Lower lobe of right lung (tissue), 2 donors: ENCODE measurements around the gene GPR3. TPM values are rescaled to one million over a fixed set of nuclear protein-coding genes. Genes with fewer than 3 reads are reported as not detected.

ENCODE experiments used
- ATAC-seq, 2 donors: fragments of 200-7000 bp; cut with Tn5 transposase; one replicate each; pipeline ENCODE4 v1.9.1; 2020 to 2022; ENCODE audit warnings: mild to moderate bottlenecking in 2 of 2, moderate library complexity in 2 of 2
- DNase-seq: peaks from one replicate; pipeline ENCODE4 v3.0.0-alpha.2; 2020
- H3K27ac ChIP-seq: fragments of 200-600 bp; one replicate; pipeline ENCODE4 v1.8.0; 2022
- H3K27me3 ChIP-seq: fragments of 200-600 bp; one replicate; pipeline ENCODE4 v1.8.0; 2022; ENCODE audit warnings: low read depth
- H3K36me3 ChIP-seq: fragments of 200-600 bp; one replicate; pipeline ENCODE4 v1.8.0; 2022; ENCODE audit warnings: mild to moderate bottlenecking
- H3K4me1 ChIP-seq: fragments of 200-600 bp; one replicate; pipeline ENCODE4 v1.8.0; 2022
- H3K4me3 ChIP-seq: fragments of 200-600 bp; one replicate; pipeline ENCODE4 v1.8.0; 2022; ENCODE audit warnings: mild to moderate bottlenecking
- H3K9me3 ChIP-seq: fragments of 200-600 bp; one replicate; pipeline ENCODE4 v1.8.0; 2022
- CTCF ChIP-seq: fragments of 200-600 bp; IDR thresholded peaks from one replicate; pipeline ENCODE4 v1.8.0; 2022; ENCODE audit warnings: antibody characterized with exemption, mild to moderate bottlenecking
- intact Hi-C: fragments of 100-400 bp; cut with DNase I; formaldehyde crosslinking; loops from one replicate; pipeline ENCODE4 v1.11.0; 2022
- long read RNA-seq: library from polyadenylated mRNA; unstranded; transcript quantifications from one replicate; pipeline ENCODE4 v2.0.0, GENCODE V29; 2021
- total RNA-seq: library from RNA; stranded (reverse); fragmentation: NEBNext Ultra II Directional; extraction: Animal tissue kit (Norgen Biotek cat#: 25700); gene quantifications from one replicate; pipeline ENCODE4 v1.2.1, GENCODE V29; 2021
- donor health status: DM: no; HTN: yes; CAD: no; lungs with severe emphysema.

GPR3 gene, protein sequence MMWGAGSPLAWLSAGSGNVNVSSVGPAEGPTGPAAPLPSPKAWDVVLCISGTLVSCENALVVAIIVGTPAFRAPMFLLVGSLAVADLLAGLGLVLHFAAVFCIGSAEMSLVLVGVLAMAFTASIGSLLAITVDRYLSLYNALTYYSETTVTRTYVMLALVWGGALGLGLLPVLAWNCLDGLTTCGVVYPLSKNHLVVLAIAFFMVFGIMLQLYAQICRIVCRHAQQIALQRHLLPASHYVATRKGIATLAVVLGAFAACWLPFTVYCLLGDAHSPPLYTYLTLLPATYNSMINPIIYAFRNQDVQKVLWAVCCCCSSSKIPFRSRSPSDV
- total RNA-seq, result 0.18 TPM
- long read RNA-seq, partial matches to known transcripts, result 0 of 1 reads
- long read RNA-seq, other reads (novel, unspliced or antisense), result 1 of 1 reads

DNA sequence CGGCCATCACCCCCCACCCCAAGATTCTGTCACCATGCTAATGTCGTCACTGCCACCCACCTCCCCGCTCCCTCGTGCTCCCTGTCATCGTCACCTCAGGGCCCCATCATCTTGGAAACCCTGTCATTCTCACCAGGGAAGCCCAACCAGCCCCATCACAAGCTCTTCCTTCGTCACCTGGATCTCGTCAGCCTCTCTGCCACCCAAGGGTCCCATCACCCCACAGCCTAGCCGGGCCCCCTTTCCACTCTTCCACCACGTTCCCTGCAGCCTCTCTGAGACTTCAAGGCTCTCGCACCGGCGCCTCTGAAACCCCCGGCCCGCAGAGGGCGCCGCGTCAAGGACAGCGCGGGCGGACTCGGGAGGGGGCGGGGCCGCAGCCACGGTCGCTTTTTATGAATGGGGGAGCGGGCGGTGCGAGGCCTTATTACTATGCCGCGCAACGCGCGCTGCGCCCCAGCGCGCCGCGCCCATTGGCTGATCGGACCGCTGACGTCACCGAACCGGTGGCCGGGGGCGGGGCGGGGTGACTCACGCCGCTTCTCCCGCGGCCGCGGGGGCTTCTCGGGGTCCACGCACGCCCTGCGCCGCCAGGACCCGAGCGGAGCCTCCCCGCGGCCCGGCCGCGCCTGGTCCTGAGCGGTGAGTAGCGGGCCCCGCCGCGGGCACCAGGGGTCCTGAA is at the start of gene GPR3:
GPR3 (plus strand) TSS at position 527 of the 682 bp plus-strand sequence. CDS start 1,177 bp downstream, outside the sequence.
- Histone ChIP-seq H3K4me1 (peaks cover 34% of the 10 kb centered on the region), H3K27me3 (no peaks in the 10 kb centered on the region), H3K27ac (peak within 1 kb of the TSS; percentile 39), H3K36me3 (no peaks in the 10 kb centered on the region), H3K9me3 (no peaks in the 10 kb centered on the region), H3K4me3 (peak within 1 kb of the TSS; percentile 52)
- DNase-seq (peak; percentile 89), ATAC-seq (peak; percentile 89 to 91)
- TF ChIP-seq CTCF, result peak; percentile 60
- intact Hi-C loops, result loop anchor here (10.0 kb wide), 1 partner anchor 87 kb away; no protein-coding TSS in a partner anchor

DNA sequence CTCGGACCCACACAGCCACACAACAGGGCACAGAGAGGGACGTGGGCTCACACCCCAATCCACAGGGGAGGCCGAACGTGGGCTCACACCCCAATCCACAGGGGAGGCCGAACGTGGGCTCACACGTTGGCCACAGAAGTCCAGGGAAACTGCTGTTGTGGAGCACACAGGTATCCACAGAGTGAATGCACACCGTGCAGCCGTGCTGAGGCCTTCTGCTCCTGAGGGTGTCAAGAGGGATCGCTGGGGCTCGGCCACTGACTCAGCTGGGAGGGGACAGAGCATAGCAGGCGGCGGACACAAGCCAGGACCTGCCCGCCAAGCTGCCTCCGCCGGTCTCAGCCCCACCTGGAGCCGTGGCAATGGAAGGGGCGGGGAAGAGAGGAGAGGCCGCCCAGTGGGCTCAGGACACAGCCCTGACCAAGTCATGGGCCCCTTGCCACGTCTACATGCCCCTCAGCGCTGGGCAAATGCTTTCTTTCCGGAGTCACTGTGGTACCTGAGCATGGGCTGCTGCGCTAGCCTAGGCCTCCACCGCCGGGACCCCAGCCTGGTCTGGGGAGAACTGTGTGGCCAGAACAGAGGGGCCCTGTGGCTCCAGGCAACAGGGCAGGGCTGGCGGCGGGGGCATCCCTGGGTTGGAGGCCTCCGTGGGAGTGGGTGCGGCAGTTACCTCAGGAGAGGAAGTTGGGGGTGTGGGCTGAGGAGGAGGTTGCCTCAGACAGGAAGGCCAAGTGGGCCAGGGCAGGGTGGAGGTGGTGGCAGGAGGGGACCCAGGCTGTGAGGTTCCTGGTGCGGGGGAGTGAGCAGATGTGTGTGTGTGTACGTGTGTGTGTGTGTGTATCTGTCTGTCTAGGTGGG is 49.4 kb upstream of the GPR3 start:
- Histone ChIP-seq H3K9me3 (no peaks in the 10 kb centered on the region), H3K36me3 (peaks cover 10% of the 10 kb centered on the region), H3K4me3 (peak overlapping the region; percentile 61), H3K4me1 (peaks cover 37% of the 10 kb centered on the region), H3K27ac (peak overlapping the region; percentile 78), H3K27me3 (no peaks in the 10 kb centered on the region)
- TF ChIP-seq CTCF, result no peak
- DNase-seq (peak; percentile 82), ATAC-seq (peak; percentile 81 to 83)
- intact Hi-C loops, result no loop called here

GRCh38 chr1:27343639-27344025 is 48.8 kb upstream of the GPR3 start:
- H3K27me3 ChIP-seq, result no peaks in the 10 kb centered on the region
- peaks cover 7% of the 10 kb centered on the region for H3K36me3 ChIP-seq
- H3K27ac ChIP-seq, result peak overlapping the region; percentile 78
- H3K9me3 ChIP-seq, result no peaks in the 10 kb centered on the region
- intact Hi-C loops, result no loop called here
- H3K4me1 ChIP-seq, result peaks cover 37% of the 10 kb centered on the region
- peak overlapping the region; percentile 61 for H3K4me3 ChIP-seq
- DNase-seq (no peak), ATAC-seq (no peak)
- no peak for TF ChIP-seq CTCF

GRCh38 chr1:27345272-27345671 is 47.1 kb upstream of the GPR3 start:
- no peak for ATAC-seq
- H3K4me1 ChIP-seq, result peaks cover 51% of the 10 kb centered on the region
- intact Hi-C loops, result no loop called here

More at GRCh38 chr1:27345272-27345671, 47.1 kb upstream of the GPR3 start:
- no peak overlapping the region for H3K27ac ChIP-seq
- no peak for DNase-seq
- peaks cover 2% of the 10 kb centered on the region for H3K36me3 ChIP-seq
- no peaks in the 10 kb centered on the region for H3K27me3 ChIP-seq
- TF ChIP-seq CTCF, result no peak
- H3K9me3 ChIP-seq, result no peaks in the 10 kb centered on the region
- no peak overlapping the region for H3K4me3 ChIP-seq
